Measurements from ENCODE around the gene RASGRP1. TPM values are rescaled to one million over a fixed set of nuclear protein-coding genes. Genes with fewer than 3 reads are reported as not detected.
A peak's percentile ranks its signal among the peaks of the same experiment; 100 is the strongest.

The RASGRP1 gene
- total RNA-seq, 5 donors from 2014 or later (not counting 1 experiment from before 2014, with no cell fraction given), result 118 to 148 (median 131) TPM

GRCh38 chr15:38551720-38552648 is 12.6 kb downstream of the RASGRP1 start:
- DNase-seq (no peak), ATAC-seq (replicated peaks in 1 of 4) (no peak)
- Mint-ChIP-seq H3K27ac (peak overlapping the region; percentile 66 to 92), H3K4me3 (peak overlapping the region; percentile 59 to 87 (median 71)), H3K4me1 (peaks cover 90 to 92% (median 92%) of the 10 kb centered on the region in 3 donors), H3K27me3 (no peaks in the 10 kb centered on the region), H3K36me3 (peaks cover 59% of the 10 kb centered on the region), H3K9me3 (no peaks in the 10 kb centered on the region)
- ChIA-PET POLR2A (interaction anchor here (1.1 to 1.3 kb wide), 2 partner anchors 99 to 120 kb away, joined by 3 to 4 read pairs; no protein-coding TSS in a partner anchor), CTCF (interaction anchor here (0.7 to 5.1 kb wide), 13 partner anchors 9 to 148 kb away, joined by 3 to 33 read pairs (median 6); partner anchors contain the start of gene RASGRP1 (in 2 of the 2))
- no peaks in the 10 kb centered on the region for H3K9me3 ChIP-seq
- no peak overlapping the region for H3K4me3 ChIP-seq (ENCODE audit: control insufficient read depth in 1 of 2, extremely low read depth in 1 of 2, low read length in 1 of 2)
- H3K27me3 ChIP-seq (replicated peaks in 1 of 2; ENCODE audit: control insufficient read depth in 2 of 2, extremely low read depth in 1 of 2, insufficient read depth in 2 of 2, low read length in 1 of 2), result no peaks in the 10 kb centered on the region
- peaks cover 56 to 64% of the 10 kb centered on the region in 2 experiments for H3K4me1 ChIP-seq (ENCODE audit: control insufficient read depth in 1 of 2, extremely low read depth in 1 of 2, insufficient read depth in 2 of 2, low read length in 2 of 2)
- no peak overlapping the region for H3K27ac ChIP-seq (ENCODE audit: low read length)
- whole genome bisulfite sequencing (ENCODE audit: insufficient coverage), result no CpG with 5 or more reads among the region's 7 CpGs
- H3K36me3 ChIP-seq (ENCODE audit: control insufficient read depth in 2 of 2, extremely low read depth in 1 of 2, insufficient read depth in 1 of 2, low read length in 1 of 2), result peaks cover 7 to 60% of the 10 kb centered on the region in 2 donors

GRCh38 chr15:38549222-38549621 is 15.4 kb downstream of the RASGRP1 start:
- no peaks in the 10 kb centered on the region for H3K9me3 ChIP-seq
- H3K4me1 Mint-ChIP-seq, result peaks cover 90 to 91% (median 90%) of the 10 kb centered on the region in 3 donors
- H3K27ac Mint-ChIP-seq, result peak overlapping the region; percentile 65 to 77
- peaks cover 63% of the 10 kb centered on the region for H3K36me3 Mint-ChIP-seq
- H3K27me3 Mint-ChIP-seq, result no peaks in the 10 kb centered on the region
- ChIA-PET CTCF (interaction anchor here in 1 of 2 donors (0.6 to 2.4 kb wide), 3 partner anchors 82 to 150 kb away, joined by 3 to 7 read pairs (median 6); no protein-coding TSS in a partner anchor), POLR2A (no interaction called here)
- peaks cover 49 to 53% of the 10 kb centered on the region in 2 experiments for H3K4me1 ChIP-seq (ENCODE audit: control insufficient read depth in 1 of 2, extremely low read depth in 1 of 2, insufficient read depth in 2 of 2, low read length in 2 of 2)
- H3K27ac ChIP-seq (ENCODE audit: low read length), result no peak overlapping the region
- no peaks in the 10 kb centered on the region for H3K9me3 Mint-ChIP-seq
- no peaks in the 10 kb centered on the region for H3K27me3 ChIP-seq (replicated peaks in 1 of 2; ENCODE audit: control insufficient read depth in 2 of 2, extremely low read depth in 1 of 2, insufficient read depth in 2 of 2, low read length in 1 of 2)
- H3K36me3 ChIP-seq (ENCODE audit: control insufficient read depth in 2 of 2, extremely low read depth in 1 of 2, insufficient read depth in 1 of 2, low read length in 1 of 2), result peaks cover 4 to 48% of the 10 kb centered on the region in 2 donors
- H3K4me3 Mint-ChIP-seq, result peak overlapping the region in 1 of 3 donors; percentile 21
- ATAC-seq (replicated peaks in 1 of 4), result no peak
- H3K4me3 ChIP-seq (ENCODE audit: control insufficient read depth in 1 of 2, extremely low read depth in 1 of 2, low read length in 1 of 2), result no peak overlapping the region
- DNase-seq, result no peak

DNA sequence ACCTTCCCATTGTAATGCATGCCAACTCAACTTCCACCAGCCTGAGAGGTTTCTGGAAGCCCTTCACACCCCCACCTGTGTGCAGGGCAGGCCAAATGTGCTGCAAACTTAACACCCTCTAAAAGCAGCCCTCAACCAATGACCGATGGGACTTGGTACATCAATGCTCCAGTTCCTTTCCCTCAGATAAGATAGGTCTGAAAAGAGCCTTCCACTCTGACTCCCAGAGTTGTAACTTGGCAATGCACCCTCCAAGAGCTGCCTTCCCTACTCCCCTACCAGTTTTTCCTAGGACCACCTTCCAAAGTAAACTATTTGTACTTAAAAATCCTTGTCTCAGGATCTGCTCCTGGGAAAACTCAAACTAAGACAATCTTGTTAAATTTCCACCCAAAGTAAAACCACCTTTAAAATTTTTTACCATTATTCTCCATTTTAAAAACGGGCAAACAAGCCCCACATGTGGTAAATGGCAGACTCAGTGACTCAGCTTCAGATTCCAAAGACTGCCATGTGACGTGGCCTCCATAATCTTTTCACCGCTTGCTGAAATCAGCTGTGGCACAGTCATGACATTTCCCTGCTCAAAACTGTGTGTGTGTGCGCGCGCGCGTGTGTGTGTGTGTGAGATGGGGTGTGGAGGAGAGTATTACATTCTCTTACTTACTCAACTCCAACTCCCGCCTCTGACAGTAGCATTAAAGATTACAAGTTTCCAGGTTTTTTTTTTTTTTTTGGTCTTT is 17.2 kb downstream of the RASGRP1 start:
- Mint-ChIP-seq H3K36me3 (peaks cover 59% of the 10 kb centered on the region), H3K4me3 (peak overlapping the region in 1 of 3 donors; percentile 33), H3K27me3 (no peaks in the 10 kb centered on the region), H3K4me1 (peaks cover 87 to 89% (median 88%) of the 10 kb centered on the region in 3 donors), H3K9me3 (no peaks in the 10 kb centered on the region), H3K27ac (peak overlapping the region; percentile 78 to 87)
- Histone ChIP-seq H3K4me3 (ENCODE audit: control insufficient read depth in 1 of 2, extremely low read depth in 1 of 2, low read length in 1 of 2) (no peak overlapping the region), H3K36me3 (ENCODE audit: control insufficient read depth in 2 of 2, extremely low read depth in 1 of 2, insufficient read depth in 1 of 2, low read length in 1 of 2) (peaks cover 3 to 37% of the 10 kb centered on the region in 2 donors), H3K27ac (ENCODE audit: low read length) (no peak overlapping the region), H3K27me3 (replicated peaks in 1 of 2; ENCODE audit: control insufficient read depth in 2 of 2, extremely low read depth in 1 of 2, insufficient read depth in 2 of 2, low read length in 1 of 2) (no peaks in the 10 kb centered on the region), H3K4me1 (ENCODE audit: control insufficient read depth in 1 of 2, extremely low read depth in 1 of 2, insufficient read depth in 2 of 2, low read length in 2 of 2) (peaks cover 37 to 39% of the 10 kb centered on the region in 2 experiments), H3K9me3 (no peaks in the 10 kb centered on the region)
- CTCF ChIA-PET, result interaction anchor here in 1 of 2 donors (0.5 to 2.4 kb wide), 2 partner anchors 71 to 143 kb away, joined by 3 to 6 read pairs; no protein-coding TSS in a partner anchor
- WGBS (ENCODE audit: insufficient coverage), result 89% methylated on average over 3 of the region's 10 CpGs
- DNase-seq, result peak in 1 of 35 experiments; percentile 38
- ATAC-seq (replicated peaks in 1 of 4), result no peak
- POLR2A ChIA-PET, result interaction anchor here in 1 of 2 donors (0.6 kb wide), 1 partner anchor 12 kb away, joined by 3 read pairs; no protein-coding TSS in a partner anchor

- peak overlapping the region; percentile 13 to 59 for H3K27ac Mint-ChIP-seq
- ChIA-PET POLR2A (interaction anchor here (0.6 to 1.0 kb wide), 2 partner anchors 144 to 146 kb away, joined by 3 read pairs; no protein-coding TSS in a partner anchor), CTCF (interaction anchor here (0.7 to 1.6 kb wide), 2 partner anchors 11 to 139 kb away, joined by 3 to 4 read pairs; no protein-coding TSS in a partner anchor)
- H3K27ac ChIP-seq (ENCODE audit: low read length), result no peak overlapping the region
- no peaks in the 10 kb centered on the region for H3K27me3 ChIP-seq (replicated peaks in 1 of 2; ENCODE audit: control insufficient read depth in 2 of 2, extremely low read depth in 1 of 2, insufficient read depth in 2 of 2, low read length in 1 of 2)
- no peak for DNase-seq
- H3K4me1 Mint-ChIP-seq, result peaks cover 94 to 95% (median 94%) of the 10 kb centered on the region in 3 donors
- H3K36me3 ChIP-seq (ENCODE audit: control insufficient read depth in 2 of 2, extremely low read depth in 1 of 2, insufficient read depth in 1 of 2, low read length in 1 of 2), result peaks cover 3 to 46% of the 10 kb centered on the region in 2 donors
- H3K27me3 Mint-ChIP-seq, result no peaks in the 10 kb centered on the region
- no peak for ATAC-seq (replicated peaks in 1 of 4)
- H3K4me3 Mint-ChIP-seq, result peak overlapping the region in 1 of 3 donors; percentile 25
- peaks cover 44 to 52% of the 10 kb centered on the region in 2 experiments for H3K4me1 ChIP-seq (ENCODE audit: control insufficient read depth in 1 of 2, extremely low read depth in 1 of 2, insufficient read depth in 2 of 2, low read length in 2 of 2)
- H3K9me3 Mint-ChIP-seq, result no peaks in the 10 kb centered on the region
- H3K4me3 ChIP-seq (ENCODE audit: control insufficient read depth in 1 of 2, extremely low read depth in 1 of 2, low read length in 1 of 2), result no peak overlapping the region
- H3K36me3 Mint-ChIP-seq, result peaks cover 66% of the 10 kb centered on the region
- WGBS (ENCODE audit: insufficient coverage), result no CpG with 5 or more reads among the region's 2 CpGs
- H3K9me3 ChIP-seq, result no peaks in the 10 kb centered on the region
Observed at GRCh38 chr15:38545179-38545578, 19.4 kb downstream of the RASGRP1 start.

GRCh38 chr15:38541026-38541425 is 23.6 kb downstream of the RASGRP1 start:
- H3K9me3 Mint-ChIP-seq, result no peaks in the 10 kb centered on the region
- H3K4me1 Mint-ChIP-seq, result peaks cover 95 to 96% (median 95%) of the 10 kb centered on the region in 3 donors
- peak overlapping the region; percentile 79 to 83 for H3K27ac Mint-ChIP-seq
- no peaks in the 10 kb centered on the region for H3K27me3 ChIP-seq (replicated peaks in 1 of 2; ENCODE audit: control insufficient read depth in 2 of 2, extremely low read depth in 1 of 2, insufficient read depth in 2 of 2, low read length in 1 of 2)
- peaks cover 62 to 65% of the 10 kb centered on the region in 2 experiments for H3K4me1 ChIP-seq (ENCODE audit: control insufficient read depth in 1 of 2, extremely low read depth in 1 of 2, insufficient read depth in 2 of 2, low read length in 2 of 2)
- DNase-seq (no peak), ATAC-seq (replicated peaks in 1 of 4) (no peak)
- WGBS (ENCODE audit: insufficient coverage), result 84% methylated on average over 5 of the region's 7 CpGs
- peaks cover 0 to 30% of the 10 kb centered on the region in 2 donors for H3K36me3 ChIP-seq (ENCODE audit: control insufficient read depth in 2 of 2, extremely low read depth in 1 of 2, insufficient read depth in 1 of 2, low read length in 1 of 2)
- H3K27me3 Mint-ChIP-seq, result no peaks in the 10 kb centered on the region
- ChIA-PET POLR2A (interaction anchor here in 1 of 2 donors (0.6 kb wide), 1 partner anchor 136 kb away, joined by 6 read pairs; no protein-coding TSS in a partner anchor), CTCF (interaction anchor here (0.6 to 2.8 kb wide), 3 partner anchors 23 to 149 kb away, joined by 3 to 16 read pairs (median 3); partner anchors contain the start of gene RASGRP1 (in 1 of the 2))
- no peaks in the 10 kb centered on the region for H3K9me3 ChIP-seq
- no peak overlapping the region for H3K4me3 ChIP-seq (ENCODE audit: control insufficient read depth in 1 of 2, extremely low read depth in 1 of 2, low read length in 1 of 2)
- H3K4me3 Mint-ChIP-seq, result peak overlapping the region; percentile 25 to 39 (median 31)
- H3K27ac ChIP-seq (ENCODE audit: low read length), result peak overlapping the region; percentile 38
- H3K36me3 Mint-ChIP-seq, result peaks cover 43% of the 10 kb centered on the region

All from T-cell (primary cell).